Erythroblast (primary cell): Measurements from ENCODE around the gene PRKCE.

Experiments used
- GATA1 ChIP-seq: IDR thresholded peaks from 2 replicates; pipeline ENCODE4 v1.6.1; 2011; ENCODE audit warnings: low read depth, mild to moderate bottlenecking, control low read depth, low read length, moderate library complexity
- POLR2A ChIP-seq: IDR thresholded peaks from 2 replicates; pipeline ENCODE4 v1.6.1; 2011; ENCODE audit warnings: mild to moderate bottlenecking, low read length

- TF ChIP-seq GATA1 = no peak
- no peak for TF ChIP-seq POLR2A
Measured at GRCh38 chr2:45802499-45803138, 151.1 kb downstream of the PRKCE start.
